DMS79 treated with DMSO at 0.1 percent for 48 hours (cell line): ENCODE measurements around the gene PYY.

Experiments used
- DNase-seq: peaks from one replicate; lab custom pipeline; 2025; lab: John Stamatoyannopoulos, UW

Gene PYY

DNA sequence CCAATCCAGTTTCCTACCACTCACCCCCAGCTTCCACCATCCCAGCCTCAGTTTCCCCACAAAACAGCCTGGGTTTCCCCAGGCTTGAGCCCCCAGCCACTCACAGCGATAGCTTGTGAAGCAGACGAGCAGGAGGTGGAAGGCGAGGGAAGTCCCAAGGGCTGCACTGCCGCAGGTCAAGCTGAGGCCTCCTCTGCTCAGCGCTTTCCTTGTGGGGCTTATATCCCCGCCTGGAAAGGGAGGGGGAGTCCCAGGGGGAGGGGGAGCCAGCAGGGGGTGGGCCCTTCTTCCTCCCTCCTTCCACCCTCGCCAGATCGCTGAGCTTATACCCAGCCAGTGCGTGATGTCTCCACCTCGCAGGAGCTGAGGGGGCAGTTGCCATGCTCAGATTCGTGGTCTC is at the start of gene PYY:
PYY (minus strand) TSS at position 195 of the 400 bp plus-strand sequence. CDS start 457 bp downstream, outside the sequence.
- no peak for DNase-seq

- no peak for DNase-seq
Observed at GRCh38 chr17:44002141-44002848, 48.6 kb upstream of the PYY start.

DNA sequence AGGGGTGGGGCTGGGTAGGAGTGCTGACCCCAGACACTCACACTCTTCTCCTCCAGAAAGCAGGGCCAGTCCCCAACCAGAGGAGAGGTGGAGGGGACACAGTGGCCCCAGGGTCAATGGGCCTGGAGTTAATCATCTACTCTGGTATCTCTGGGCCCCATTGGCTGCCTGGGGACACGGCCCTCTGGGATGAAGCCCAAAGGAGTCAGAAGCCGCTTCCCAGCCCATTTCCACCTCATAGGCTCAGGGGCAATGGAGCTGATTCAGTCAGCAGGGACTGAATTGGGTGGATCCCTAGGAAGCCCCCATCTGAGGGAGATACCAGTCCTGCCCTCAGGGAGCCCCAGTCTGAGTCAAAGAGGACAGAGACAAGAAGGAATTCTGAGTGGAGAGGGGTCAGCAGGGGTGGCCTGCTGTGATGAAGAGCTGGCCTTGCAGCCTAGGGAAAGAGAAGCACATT is 47.8 kb upstream of the PYY start:
- no peak for DNase-seq

- DNase-seq = no peak
Observed at GRCh38 chr17:44000871-44001460, 47.2 kb upstream of the PYY start.

GRCh38 chr17:44000141-44000860 is 46.6 kb upstream of the PYY start:
- no peak for DNase-seq

DNA sequence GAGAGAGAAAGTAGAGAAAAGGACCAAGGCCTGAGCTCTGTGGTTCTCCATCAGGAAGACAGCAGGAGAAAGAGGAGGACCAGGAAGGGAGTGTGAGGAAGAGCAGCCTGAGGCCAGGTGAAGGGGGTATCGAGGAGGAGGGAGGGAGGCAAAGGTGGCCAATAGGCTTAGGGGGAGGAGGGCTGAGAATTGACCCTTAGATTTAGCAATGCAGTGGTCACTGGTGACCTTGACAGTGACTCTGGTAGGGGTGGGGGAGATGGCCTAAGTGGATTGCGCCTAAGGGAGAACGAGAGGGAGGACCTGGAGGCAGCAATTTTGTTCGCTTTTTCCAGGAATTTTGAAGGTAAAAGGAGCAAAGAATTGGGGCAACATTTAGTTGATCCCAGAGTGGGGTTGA is 45.3 kb upstream of the PYY start:
- DNase-seq = no peak

DNA sequence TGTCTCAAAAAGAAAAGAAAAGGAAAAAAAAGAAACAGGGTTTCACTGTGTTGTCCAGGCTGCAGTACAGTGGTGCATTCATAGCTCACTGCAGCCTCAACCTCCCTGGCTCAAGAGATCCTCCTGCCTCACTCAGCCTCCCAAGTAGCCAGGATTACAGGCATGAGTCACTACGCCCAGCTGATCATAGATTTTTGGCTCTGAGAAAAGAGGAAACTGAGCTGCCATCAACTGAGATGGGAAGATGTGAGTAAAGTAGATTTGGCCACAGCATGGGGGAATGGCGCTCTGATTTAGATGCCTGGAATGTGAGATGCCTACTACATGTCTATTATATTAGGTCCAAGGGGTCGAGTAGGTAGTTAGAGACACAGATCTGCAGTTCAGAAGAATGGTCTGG is 44.8 kb upstream of the PYY start:
- DNase-seq = no peak

- DNase-seq = peak; percentile 13
Observed at GRCh38 chr17:43997180-43997579, 43.4 kb upstream of the PYY start.

- DNase-seq = no peak
Observed at GRCh38 chr17:43995150-43995471, 41.4 kb upstream of the PYY start.

- DNase-seq = peak; percentile 32
Observed at GRCh38 chr17:43994272-43995149, 40.8 kb upstream of the PYY start.

DNA sequence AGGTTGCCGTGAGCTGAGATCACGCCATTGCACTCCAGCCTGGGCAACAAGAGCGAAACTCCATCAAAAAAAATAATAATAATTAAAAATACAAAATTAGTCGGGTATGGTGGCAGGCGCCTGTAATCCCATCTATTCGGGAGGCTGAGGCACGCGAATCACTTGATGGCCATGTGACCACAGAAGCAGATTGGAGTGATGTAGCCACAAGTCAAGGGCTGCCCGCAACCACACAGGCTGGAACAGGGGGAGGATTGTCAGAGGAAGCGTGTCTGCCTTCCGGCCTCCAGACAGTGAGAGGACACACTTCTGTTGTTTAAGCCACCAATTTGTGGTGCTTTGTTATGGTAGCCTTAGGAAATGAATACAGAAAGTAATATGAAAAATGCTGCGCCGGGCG is 38.9 kb upstream of the PYY start:
- DNase-seq = no peak

- peak; percentile 67 for DNase-seq
Observed at GRCh38 chr17:43988301-43988700, 34.6 kb upstream of the PYY start.

DNA sequence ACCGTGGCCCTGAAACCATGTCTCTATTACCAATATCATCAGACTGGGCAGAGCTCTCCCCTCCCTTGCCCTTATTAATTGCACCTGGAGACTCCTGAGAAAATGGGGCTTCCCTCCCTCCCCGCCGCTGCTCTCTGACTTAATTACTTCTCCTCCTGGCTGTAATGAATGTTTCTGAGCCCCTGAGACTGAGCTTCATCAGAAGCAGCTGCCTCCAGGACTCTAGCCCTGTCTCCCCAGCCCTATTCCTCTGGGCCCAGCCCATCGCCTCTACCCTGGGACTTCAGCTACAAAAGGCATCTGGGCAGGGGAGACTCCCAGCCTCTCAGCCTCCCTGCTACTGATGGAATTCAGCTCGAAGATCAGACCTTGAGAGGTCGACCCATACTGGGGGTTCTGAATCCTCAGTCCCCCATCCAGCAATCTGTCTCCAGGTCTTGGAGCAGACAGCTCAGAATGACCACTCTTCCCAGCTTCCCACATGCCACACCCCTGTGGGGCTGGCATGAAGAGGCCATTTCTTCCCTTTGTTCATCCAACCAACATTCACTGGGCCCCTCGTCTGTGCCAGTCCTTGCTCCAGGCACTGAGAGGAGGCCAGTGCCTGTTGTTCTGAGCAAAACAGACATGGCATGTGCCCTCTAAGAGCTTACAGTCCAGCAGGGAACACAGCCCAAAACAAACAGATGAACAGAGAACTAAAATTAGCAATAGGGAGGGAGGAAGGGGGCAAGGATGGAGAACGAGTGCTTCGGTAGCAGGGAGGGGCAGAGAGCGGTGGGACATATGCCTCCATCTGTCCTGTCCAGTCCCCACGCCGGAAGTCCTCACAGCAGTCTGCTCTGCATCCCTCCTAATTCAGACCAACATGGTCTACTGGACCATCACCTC is 33.6 kb upstream of the PYY start:
- DNase-seq = no peak

GRCh38 chr17:43986225-43986981 is 32.7 kb upstream of the PYY start:
- DNase-seq = no peak

GRCh38 chr17:43984521-43984920 is 30.8 kb upstream of the PYY start:
- DNase-seq = no peak

DNA sequence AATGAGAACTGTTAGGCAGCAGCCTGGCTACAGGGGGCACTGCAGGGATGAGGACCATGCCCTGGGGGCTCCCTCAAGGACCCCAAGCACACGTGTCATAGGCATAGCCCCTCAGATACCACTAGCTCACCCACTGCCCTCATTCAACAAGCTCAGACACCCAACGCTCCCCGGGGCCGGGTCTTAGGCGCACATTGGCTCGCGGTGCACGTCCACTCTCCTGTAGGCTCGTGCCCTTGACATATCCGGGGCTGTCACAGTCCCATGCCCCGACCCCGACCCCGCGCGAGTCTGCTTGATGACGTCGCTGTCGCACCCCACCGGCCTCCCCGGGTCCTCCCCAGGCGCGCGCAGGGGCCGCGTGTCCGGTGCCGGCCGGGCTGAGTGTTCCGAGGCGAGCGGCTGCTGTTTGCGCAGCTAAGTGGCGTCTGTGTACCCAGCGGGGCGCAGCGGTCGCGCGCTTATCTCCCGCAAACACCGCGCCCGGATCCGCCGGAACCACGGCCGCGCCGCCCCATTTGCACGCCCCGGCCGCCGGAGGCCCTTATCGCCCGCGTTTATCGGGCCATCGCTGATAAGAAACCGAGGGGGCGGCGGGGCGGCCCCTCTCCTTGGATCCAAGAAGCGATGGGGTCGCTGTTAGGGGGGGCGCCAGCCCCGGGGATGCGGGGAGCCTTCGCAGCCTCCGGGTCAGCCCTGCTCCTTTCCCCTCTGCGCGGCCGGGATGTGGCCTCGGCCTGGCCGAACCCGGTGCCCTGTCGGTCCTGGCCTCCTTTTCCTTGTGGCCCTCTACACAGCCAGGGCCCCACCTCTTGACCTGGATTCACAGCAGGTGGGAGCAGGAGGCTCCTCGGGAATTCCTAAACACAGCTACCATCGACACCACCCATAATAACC is 30.0 kb upstream of the PYY start:
- no peak for DNase-seq

- no peak for DNase-seq
Observed at GRCh38 chr17:43983196-43983514, 29.4 kb upstream of the PYY start.

- DNase-seq = no peak
Observed at GRCh38 chr17:43982171-43982570, 28.4 kb upstream of the PYY start.

GRCh38 chr17:43979671-43980070 is 25.9 kb upstream of the PYY start:
- DNase-seq = no peak

DNA sequence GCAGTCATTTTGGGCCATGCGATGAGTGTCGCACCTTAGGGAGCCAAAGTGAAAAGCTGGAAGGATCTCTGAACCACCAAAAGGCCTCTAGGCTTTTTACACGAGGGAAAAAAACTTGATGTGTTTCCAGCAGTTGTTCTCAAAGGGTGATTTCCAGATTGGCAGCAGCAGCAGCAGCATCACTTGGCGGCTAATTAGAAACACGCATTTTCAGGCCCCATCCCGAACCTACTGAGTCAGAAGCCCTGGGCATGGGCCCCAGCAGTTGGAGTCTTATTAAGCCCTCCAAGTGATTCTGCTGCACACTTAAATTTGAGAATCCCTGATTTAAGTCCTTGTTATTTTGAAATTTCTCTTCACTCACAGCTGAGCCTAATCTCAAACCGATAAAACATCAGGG is 25.3 kb upstream of the PYY start:
- DNase-seq = no peak
